K562 (cell line): ENCODE results near the gene PRR36.

ENCODE experiments used
- CHD2 ChIP-seq: IDR thresholded peaks from 2 replicates; pipeline ENCODE4 v1.6.1; 2011; ENCODE audit warnings: low read depth, low read length
- HNRNPH1 ChIP-seq: fragments of 200-400 bp; formaldehyde crosslinking; optimal IDR thresholded peaks from 2 replicates; pipeline ENCODE3; 2017; ENCODE audit warnings: low read depth, mild to moderate bottlenecking, low read length, moderate library complexity
- POLR2A ChIP-seq: fragments of 450-650 bp; conservative IDR thresholded peaks from 2 replicates; pipeline ENCODE4 v1.6.1; 2016
- RBM22 ChIP-seq: fragments of 200-400 bp; formaldehyde crosslinking; IDR thresholded peaks from 2 replicates; pipeline ENCODE4 v1.6.1; 2018; ENCODE audit warnings: low read length, low read depth; ENCODE audit not compliant: poor library complexity, severe bottlenecking
- ZNF316 ChIP-seq: fragments of 450-650 bp; IDR thresholded peaks from 2 replicates; pipeline ENCODE4 v1.6.1; 2016
- TF ChIP-seq, protein P1 (sequence below), 3 experiments: IDR thresholded peaks in 2 of 3; conservative IDR thresholded peaks in 1 of 3; 2 replicates each; pipeline ENCODE4 v1.5.1; 2011 to 2012; ENCODE audit warnings: low read length in 3 of 3, mild to moderate bottlenecking in 3 of 3, control low read depth in 2 of 3, improper control_type of control experiment in 1 of 3, inconsistent platforms in 1 of 3, low read depth in 1 of 3, mixed read lengths in 1 of 3, moderate library complexity in 1 of 3; ENCODE audit not compliant: insufficient read depth in 2 of 3
- TF ChIP-seq, protein P2 (sequence below): sonication (generic); formaldehyde crosslinking; IDR thresholded peaks from 2 replicates; pipeline ENCODE4 v1.8.1; 2022; ENCODE audit warnings: missing genetic modification reagents

DNA sequence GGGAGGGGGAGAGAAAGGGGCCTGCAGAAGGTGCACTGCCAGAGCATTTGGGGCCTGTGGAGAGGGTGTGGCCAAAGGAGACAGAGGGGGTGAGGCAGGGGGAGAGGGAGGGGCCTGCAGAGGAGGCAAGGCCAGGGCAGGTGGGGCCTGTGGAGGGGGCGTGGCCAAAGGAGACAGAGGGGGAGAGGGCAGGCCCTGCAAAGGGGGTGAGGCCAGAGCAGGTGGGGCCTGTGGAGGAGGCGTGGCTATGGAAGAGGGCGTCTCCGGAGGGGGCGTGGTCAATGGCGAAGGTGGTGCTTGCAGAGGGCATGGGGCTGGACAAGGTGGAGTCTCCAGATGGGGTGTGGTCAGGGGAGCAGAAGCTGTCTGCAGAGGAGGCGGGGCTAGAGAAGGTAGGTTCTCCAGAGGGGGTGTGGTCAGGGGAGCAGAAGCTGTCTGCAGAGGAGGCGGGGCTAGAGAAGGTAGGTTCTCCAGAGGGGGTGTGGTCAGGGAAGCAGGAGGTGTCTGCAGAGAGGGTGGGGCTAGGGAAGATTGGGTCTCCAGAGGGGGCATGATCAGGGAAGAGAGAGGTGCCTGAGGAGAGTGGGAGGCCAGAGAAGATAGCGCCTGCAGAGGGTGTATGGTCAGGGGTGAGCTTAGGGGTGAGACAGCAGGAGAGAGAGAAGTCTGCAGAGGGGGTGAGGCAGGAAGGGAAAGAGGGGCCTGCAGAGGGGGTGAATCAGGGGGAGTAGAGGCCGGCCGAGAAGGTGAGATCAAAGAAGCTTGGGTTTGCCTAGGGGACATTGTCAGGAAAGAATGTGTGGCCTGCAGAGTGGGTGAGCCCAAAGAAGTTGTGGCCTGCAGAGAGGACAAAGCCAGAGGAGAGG lies 3.4 kb downstream of the PRR36 start:
- TF ChIP-seq, protein P1, sequence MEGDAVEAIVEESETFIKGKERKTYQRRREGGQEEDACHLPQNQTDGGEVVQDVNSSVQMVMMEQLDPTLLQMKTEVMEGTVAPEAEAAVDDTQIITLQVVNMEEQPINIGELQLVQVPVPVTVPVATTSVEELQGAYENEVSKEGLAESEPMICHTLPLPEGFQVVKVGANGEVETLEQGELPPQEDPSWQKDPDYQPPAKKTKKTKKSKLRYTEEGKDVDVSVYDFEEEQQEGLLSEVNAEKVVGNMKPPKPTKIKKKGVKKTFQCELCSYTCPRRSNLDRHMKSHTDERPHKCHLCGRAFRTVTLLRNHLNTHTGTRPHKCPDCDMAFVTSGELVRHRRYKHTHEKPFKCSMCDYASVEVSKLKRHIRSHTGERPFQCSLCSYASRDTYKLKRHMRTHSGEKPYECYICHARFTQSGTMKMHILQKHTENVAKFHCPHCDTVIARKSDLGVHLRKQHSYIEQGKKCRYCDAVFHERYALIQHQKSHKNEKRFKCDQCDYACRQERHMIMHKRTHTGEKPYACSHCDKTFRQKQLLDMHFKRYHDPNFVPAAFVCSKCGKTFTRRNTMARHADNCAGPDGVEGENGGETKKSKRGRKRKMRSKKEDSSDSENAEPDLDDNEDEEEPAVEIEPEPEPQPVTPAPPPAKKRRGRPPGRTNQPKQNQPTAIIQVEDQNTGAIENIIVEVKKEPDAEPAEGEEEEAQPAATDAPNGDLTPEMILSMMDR (IDR thresholded peaks at IDR 0.05 in 2 of 3, conservative IDR thresholded peaks at IDR 0.05 in 1 of 3; ENCODE audit: insufficient read depth in 2 of 3, low read depth in 1 of 3, low read length in 3 of 3): no peak
- TF ChIP-seq HNRNPH1 (no peak), CHD2 (no peak), ZNF316 (no peak), POLR2A (no peak), RBM22 (no peak)
- TF ChIP-seq, protein P2, sequence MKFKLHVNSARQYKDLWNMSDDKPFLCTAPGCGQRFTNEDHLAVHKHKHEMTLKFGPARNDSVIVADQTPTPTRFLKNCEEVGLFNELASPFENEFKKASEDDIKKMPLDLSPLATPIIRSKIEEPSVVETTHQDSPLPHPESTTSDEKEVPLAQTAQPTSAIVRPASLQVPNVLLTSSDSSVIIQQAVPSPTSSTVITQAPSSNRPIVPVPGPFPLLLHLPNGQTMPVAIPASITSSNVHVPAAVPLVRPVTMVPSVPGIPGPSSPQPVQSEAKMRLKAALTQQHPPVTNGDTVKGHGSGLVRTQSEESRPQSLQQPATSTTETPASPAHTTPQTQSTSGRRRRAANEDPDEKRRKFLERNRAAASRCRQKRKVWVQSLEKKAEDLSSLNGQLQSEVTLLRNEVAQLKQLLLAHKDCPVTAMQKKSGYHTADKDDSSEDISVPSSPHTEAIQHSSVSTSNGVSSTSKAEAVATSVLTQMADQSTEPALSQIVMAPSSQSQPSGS (CRISPR knock-in tag): no peak
